ENCODE results near the gene IFNL1.
"Not testable (repeated sequence)": the region's sequence is repeated elsewhere in the genome, so short reads cannot be mapped to it uniquely, and the experiment has no call there.

IFNL1 gene

DNA sequence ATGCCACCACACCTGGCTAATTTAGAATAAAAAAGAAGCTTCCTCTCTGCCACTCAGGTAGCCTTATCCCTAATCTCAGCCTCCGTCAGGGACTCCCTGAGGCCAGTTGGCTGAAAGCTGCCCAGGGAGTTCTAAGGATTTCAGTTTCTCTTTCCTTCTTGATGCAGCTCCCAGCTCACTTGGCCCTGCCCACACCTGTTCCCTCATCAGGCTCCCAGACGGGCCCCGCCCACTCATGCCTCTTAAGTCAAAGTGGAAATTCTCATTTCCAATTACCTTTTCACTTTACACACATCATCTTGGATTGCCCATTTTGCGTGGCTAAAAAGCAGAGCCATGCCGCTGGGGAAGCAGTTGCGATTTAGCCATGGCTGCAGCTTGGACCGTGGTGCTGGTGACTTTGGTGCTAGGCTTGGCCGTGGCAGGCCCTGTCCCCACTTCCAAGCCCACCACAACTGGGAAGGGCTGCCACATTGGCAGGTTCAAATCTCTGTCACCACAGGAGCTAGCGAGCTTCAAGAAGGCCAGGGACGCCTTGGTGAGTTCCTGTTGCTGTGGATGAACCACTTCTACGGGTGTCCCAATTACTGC, at the start of gene IFNL1:
TSS of gene IFNL1 (plus strand) at position 353 of the 591 bp plus-strand sequence. CDS start at position 368, 15 bp downstream.
- DNase-seq (ENCODE audit: low spot score), result no peak

DNA sequence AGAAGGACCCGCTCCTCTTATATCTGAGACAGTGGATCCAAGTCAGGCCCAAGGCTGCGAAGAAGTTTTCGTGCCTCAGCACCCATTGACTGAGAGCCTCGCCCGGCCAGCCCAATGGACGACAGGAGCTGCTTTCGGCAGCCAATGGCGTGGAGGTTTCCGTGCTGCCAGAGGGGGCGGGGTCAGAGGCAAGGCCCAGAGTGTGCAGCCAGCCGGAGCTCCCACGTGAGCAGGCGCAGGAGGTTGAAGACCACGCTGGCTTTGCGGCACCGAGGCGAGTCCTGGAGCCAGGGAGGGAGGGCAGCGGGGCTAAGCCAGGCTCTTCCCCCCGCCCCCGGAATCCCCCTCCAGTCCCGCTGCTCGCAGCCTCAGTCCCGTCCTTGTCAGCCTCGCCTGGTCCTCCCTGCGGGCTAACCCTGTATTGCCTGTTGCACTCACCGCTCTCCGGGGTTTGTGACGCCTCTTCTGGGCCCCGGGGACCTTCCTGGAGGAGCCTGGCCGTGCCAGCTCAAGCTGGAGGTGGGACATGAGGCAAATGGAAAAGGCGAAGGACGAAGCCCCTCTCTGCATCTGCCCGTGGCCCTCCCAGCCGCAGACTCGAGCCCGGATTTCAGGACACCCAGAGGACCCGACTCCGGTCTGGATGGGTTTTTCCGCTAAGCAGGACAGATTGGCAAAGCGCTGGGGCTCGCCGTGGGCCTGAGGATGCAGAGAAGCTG, 49.1 kb upstream of the IFNL1 start:
- DNase-seq (ENCODE audit: low spot score), result no peak

DNA sequence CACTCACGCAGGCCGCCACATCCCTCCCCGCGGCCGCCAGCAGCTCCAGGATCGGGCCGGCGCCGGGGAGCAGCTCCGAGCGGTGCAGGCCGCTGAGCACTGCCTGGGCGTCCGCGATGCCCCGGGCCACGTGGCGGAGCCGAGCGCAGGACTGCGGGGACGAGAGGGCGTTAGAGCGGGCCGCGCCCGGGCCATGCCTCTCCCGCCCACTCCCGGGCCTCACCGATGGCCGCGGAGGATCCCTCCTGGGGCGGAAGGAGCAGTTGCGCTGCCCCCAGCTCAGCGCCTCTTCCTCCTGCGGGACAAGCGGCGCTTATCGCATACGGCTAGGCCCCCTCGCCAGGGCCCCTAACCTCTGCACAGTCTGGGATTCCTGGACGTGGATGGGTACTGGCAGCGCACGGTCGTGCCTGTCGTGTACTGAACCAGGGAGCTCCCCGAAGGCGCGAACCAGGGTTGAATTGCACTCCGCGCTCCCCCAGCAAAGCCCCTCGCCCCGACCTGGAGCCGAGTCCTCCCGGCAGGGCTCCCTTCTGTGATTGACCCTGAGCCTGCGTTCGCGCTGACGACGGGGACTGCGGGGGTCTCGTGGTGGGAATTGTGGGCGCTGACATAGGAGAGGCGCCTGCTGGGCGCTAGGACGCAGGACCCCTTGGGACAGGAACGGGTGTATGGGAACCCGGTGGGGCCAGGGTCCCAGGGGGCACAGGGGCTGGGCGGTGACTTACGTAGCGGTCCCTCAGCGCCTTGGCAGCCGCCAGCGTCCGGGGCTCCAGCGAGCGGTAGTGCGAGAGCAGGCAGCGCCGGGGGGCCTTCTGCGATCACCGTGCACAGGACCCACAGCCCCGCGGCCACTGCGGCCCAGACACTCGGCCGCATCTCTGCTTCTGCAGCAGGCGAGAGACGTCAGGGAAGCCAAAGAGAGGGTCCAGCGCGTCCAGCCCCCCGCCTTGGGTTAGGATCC, 48.2 kb upstream of the IFNL1 start:
- DNase-seq (ENCODE audit: low spot score), result no peak

DNA sequence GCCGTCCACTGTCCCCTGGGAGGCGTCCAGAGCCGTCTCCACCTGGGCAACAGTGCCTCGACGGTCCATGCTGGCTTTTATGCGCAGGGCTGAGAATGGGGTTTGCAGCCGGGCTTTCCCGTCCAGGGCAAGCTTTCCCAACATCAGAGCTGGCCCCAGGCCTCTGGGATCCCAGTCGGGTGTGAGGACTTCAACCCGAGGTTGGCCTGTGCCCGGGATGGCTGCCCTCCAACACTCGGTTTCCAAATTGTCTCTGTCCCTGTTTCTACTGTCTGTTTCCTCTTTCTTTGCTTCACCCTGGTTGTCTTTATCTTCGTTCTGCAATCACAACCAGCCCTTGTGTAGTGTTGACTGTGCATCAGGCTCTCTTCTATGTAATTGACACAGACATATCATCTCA, 47.4 kb upstream of the IFNL1 start, which contains the start of gene IFNL4:
TSS of gene IFNL4 (minus strand) at position 51 of the 400 bp plus-strand sequence.
- DNase-seq (ENCODE audit: low spot score), result no peak

DNA sequence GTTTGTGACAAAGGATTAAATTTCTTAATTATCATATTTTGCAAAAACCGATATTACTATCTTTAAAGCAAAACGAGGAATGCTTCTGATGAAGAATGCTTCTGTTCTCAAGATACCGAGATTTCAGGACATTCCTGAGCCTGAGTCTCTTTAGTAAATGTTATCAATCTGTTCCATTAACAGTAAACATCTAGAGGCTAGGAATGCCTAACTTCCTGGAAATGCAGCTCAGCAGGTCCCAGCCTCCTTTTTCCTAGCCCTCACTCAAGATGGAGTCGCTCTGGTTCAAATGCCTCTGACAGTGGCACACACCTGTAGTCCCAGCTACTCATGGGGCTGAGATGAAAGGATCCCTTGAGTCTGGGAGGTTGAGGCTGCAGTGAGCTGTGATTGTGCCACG, 45.1 kb upstream of the IFNL1 start:
- no peak for DNase-seq (ENCODE audit: low spot score)

DNA sequence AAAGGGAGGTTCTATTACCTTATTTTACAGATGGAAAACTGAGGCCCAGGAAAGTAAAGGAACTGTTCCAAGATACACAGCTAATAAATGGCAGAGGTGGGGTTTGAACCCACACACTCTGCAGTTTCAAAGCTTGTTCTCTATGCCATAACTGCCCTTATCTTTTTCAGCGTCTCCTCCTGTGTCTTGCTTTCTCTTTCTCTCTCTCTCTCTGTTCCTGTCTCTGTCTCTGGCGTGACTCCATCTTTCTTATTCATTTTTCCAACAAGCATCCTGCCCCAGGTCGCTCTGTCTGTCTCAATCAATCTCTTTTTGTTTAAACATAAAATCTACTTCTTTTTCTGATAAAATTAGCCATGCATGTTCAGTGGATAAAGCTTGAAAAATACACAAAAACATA, 44.4 kb upstream of the IFNL1 start:
- DNase-seq (ENCODE audit: low spot score), result no peak

DNA sequence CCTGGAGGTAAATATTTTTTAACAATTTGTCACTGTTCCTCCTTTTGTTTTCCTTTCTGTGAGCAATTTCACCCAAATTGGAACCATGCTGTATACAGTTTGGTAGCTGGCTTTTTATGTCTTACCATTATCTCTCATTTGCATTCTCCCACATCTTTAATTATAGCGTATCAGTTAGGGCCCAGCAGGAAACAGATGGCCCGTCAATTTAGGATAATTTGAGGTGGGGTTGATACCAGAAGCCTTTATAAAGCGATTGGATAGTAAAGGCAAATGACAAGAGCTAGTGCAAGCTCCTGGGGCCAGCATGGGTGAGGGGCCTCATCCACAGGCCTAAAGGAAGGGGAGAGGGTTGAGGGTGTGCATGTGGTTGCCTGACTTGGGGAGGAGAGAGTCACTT, 43.7 kb upstream of the IFNL1 start:
- DNase-seq (ENCODE audit: low spot score), result no peak

DNA sequence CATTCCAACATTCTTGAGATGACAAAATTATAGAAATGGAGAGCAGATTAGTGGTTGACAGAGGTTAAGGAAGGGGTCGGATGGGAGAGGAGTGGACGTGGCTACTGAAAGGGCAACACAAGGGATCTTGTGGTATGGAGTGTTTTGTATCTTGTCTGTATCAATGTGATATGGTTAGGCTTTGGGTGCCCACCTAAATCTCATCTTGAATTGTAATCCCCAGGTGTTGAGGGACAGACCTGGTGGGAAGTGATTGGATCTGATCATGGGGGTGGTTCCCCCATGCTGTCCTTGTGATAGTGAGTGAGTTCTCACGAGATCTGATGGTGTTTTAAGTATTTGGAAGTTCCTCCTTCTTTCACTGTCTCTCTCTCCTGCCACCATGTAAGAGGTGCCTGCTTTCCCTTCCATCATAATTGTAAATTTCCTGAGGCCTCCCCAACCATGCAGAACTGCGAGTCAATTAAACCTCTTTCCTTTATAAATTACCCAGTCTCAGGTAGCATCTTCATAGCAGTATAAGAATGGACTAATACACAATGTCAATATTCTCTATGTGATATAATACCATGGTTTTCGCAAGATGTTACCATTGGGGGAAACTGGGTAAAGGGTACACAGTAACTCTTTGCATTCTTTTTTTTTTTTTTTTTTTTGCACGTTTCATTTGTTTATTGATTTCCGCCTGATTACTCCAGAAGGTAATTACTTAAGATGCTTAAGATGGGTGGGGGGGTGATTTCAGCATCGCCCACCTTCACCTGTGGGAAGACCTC, 42.6 kb upstream of the IFNL1 start:
- no peak for DNase-seq (ENCODE audit: low spot score)

DNA sequence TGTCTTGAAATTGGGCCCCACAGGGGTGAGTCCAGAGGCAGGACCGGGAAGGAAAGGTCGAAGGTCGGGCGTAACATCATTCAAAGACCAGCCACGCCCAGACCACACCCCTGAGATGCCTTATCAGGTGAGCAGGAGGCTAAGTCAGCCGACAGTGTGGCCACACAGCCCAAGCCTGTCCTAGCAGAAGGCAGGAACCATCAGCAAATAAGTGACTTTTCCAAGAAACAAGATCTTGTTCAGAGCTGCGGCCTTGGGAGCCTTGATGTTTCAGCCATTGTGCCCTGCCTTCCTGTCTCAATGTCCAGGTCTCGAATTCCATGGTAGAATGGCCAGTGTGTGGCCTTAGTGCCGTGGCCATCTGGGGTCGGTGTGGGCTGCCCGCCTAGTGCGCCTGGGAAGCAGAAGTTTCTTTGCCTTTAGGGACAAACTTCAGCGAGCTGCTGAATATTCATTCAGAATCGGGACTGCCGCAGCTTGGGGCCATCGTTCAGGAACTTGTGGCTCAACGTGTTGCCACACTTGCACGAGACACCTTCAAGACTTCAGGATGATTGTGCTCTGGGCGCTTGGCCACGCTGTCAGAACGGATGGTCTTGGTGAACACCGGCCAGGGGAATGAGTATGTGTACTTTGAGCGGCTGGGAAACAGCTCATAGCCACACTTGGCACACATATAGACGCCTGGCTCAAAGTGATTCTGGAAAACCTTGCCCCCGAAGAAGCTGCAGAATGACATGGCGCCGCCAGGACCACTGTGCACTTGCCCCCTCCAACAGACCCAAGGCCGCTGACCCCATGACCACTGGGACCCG, 41.5 kb upstream of the IFNL1 start:
- DNase-seq (ENCODE audit: low spot score), result no peak

DNA sequence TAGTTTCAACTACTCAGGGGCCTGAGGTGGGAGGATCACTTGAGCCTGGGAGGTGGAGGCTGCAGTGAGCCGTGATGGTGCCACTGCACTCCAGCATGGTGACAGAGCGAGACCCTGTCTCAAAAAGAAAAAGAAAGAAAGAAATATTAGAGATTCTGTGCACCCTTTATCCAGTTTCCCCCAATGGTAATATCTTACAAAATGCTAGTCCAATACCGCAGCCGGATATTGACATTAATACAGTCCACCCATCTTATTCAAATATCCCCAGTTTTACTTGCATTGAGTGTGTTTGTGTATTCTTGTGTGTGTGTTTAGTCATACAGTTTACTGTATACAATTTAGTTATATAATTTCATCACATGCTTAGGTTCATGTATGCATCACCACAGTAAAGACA, 39.0 kb upstream of the IFNL1 start:
- DNase-seq (ENCODE audit: low spot score), result no peak

DNA sequence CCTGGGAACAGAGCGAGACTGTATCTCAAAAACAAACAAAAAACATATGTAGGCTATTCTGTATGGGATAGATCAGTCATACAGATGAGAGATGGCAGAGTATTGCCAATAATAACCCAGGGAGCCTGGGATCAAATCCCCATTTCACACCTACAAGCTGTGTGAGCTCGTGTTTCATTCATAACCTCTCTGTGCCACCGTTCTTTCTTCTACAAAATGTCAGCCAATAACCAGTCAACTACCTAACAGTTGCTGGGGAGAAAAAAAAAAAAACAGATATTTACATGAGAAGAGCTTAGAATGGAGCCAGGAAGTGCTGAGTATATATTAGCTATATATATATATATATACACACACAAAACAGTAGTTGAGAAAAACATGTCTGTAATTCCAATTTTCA, 34.5 kb upstream of the IFNL1 start:
- no peak for DNase-seq (ENCODE audit: low spot score)

DNA sequence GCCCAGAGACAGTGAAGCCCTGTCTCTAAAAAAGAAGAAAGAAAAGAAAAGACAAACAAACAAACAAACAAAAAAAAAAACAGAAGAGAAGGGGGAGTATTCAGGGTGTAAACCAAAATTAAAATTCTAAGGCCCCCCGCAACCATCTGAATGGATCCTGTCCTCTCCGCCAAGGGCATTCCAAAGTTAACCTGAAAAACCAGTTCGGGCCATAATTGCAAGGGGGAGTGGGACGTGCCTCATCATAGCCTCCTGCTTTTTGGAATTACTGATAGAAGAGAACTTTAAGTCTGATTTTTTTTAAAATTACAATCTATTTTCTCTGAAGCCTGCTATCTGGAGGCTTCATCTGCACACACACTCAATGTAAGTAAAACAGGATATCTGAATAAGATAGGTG, 33.7 kb upstream of the IFNL1 start:
- DNase-seq (ENCODE audit: low spot score), result no peak

DNA sequence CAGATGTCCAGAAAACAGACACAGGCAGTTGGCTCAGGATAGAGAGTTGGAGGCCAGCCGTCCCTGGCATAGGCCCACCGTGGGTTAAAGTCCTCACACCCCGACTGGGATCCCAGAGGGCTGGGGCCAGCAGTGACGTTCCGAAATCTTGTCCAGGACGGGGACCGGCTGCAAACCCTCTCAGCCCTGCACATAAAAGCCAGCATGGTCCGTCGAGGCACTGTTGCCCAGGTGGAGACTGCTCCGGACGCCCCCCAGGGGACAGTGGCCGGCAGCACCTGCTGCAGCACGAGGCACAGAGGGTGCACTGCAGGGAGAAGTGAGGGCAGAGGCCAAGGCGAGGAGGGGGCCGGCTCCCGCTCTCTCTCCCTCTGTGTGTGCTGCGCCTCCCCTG, 32.3 kb upstream of the IFNL1 start:
- no peak for DNase-seq (ENCODE audit: low spot score)

DNA sequence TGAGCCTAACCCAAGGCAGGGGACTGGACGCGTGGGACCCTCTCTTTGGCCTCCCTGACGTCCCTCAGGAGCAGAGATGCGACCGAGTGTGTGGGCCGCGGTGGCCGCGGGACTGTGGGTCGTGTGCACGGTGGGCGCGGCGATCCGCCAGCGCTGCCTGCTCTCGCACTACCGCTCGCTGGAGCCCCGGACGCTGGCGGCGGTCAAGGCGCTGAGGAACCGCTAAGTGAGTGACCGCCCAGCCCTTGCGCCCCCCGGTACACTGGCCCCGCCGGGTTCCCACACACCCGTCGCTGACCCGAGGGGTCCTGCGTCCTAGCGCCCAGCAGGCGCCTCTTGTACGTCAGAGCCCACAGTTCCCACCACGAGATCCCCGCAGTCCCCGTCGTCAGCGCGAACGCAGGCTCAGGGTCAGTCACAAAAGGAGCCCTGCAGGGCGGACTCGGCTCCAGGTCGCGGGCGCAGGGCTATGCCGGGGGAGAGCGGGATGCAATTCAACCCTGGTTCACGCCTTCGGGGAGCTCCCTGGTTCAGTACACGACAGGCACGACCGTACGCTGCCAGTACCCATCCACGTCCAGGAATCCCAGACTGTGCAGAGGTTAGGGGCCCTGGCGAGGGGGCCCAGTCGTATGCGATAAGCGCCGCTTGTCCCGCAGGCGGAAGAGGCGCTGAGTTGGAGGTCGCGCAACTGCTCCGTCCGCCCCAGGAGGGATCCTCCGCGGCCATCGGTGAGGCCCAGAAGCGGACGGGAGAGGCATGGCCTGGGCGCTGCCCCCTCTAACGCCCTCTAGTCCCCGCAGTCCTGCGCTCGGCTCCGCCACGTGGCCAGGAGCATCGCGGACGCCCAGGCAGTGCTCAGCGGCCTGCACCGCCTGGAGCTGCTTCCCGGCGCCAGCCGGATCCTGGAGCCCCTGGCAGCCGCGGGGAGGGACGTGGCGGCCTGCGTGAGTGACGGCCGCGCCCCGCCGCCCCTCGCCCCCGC, 31.6 kb upstream of the IFNL1 start:
- DNase-seq (ENCODE audit: low spot score), result no peak

DNA sequence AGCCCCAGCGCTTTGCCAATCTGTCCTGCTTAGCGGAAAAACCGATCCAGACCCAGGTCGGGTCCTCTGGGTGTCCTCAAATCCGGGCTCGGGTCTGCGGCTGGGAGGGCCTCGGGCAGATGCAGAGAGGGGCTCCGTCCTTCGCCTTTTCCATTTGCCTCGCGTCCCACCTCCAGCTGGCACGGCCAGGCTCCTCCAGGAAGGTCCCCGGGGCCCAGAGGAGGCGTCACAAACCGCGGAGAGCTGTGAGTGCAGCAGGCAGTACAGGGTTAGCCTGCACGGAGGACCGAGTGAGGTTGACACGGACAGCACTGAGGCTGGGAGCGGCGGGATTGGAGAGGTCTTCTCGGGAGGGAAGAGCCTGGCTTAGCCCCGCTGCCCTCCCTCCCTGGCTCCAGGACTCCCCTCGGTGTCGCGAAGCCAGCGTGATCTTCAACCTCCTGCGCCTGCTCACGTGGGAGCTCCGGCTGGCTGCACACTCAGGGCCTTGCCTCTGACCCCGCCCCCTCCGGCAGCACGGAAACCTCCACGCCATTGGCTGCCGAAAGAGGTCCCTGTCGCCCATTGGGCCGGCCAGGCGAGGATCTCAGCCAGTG, 30.8 kb upstream of the IFNL1 start:
- no peak for DNase-seq (ENCODE audit: low spot score)

DNA sequence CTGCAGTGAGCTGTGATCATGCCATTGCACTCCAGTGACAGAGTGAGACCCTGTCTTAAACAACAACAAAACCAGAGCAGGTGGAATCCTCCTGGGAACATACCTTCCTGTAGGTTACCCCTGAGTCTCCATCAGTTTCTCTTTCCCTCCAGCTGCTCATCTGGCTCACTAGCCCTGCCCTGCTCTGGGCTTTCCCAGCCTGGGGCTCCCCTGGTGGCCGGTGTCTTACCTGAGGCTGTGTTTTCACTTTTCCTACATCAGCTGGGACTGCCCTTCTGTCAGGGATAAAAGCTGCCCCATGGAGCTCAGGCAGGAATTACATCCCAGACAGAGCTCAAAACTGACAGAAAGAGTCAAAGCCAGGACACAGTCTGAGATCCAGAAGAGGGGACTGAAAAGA, 28.1 kb upstream of the IFNL1 start, which contains the start of gene IFNL2:
TSS of gene IFNL2 (plus strand) at position 312 of the 400 bp plus-strand sequence. CDS start 173 bp downstream, outside the sequence.
- DNase-seq (ENCODE audit: low spot score), result not testable (repeated sequence)

DNA sequence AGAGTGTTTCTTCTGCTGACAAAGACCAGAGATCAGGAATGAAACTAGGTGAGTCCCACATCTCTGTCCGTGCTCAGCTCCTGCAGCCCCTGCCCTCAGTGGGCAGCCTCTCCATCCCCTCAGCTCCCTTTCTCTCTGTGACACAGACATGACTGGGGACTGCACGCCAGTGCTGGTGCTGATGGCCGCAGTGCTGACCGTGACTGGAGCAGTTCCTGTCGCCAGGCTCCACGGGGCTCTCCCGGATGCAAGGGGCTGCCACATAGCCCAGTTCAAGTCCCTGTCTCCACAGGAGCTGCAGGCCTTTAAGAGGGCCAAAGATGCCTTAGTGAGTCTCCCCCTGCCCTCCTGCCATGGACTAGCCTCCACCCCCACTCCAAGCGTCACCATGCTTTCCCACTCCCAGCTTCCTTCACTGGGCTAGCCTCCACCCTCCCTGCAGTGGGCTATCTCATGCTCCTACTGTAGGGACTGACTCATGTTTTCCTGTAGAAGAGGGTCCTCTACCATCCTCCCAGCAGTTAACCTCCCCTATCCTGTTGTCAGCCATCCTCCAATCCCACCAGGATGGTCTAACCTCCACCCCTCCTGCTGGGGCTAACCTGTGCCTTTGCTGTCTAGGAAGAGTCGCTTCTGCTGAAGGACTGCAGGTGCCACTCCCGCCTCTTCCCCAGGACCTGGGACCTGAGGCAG, 27.5 kb upstream of the IFNL1 start:
- not testable (repeated sequence) for DNase-seq (ENCODE audit: low spot score)

DNA sequence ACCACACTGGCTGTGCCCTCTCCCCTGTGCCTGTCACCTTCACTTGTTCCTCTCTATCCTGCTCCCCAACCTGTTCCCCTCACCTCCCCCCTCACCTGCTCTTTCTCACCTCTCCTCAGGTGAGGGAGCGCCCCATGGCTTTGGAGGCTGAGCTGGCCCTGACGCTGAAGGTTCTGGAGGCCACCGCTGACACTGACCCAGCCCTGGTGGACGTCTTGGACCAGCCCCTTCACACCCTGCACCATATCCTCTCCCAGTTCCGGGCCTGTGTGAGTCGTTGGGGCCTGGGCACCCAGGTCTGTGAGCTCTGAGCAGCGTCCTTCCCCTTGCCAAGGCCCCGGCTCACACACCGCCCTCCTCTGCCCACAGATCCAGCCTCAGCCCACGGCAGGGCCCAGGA, 26.8 kb upstream of the IFNL1 start:
- not testable (repeated sequence) for DNase-seq (ENCODE audit: low spot score)

Measured in LoVo (cell line).